HG03432 (cell line): ENCODE results near the gene ISCA2.
"Not testable (repeated sequence)": the region's sequence is repeated elsewhere in the genome, so short reads cannot be mapped to it uniquely, and the experiment has no call there.

Experiments used
- ATAC-seq: cut with Tn5 transposase; IDR thresholded peaks from one replicate; pipeline ENCODE4 v1.9.1; 2021; ENCODE audit warnings: mild to moderate bottlenecking, moderate library complexity; ENCODE audit not compliant: unreplicated experiment

Gene ISCA2, protein sequence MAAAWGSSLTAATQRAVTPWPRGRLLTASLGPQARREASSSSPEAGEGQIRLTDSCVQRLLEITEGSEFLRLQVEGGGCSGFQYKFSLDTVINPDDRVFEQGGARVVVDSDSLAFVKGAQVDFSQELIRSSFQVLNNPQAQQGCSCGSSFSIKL

DNA sequence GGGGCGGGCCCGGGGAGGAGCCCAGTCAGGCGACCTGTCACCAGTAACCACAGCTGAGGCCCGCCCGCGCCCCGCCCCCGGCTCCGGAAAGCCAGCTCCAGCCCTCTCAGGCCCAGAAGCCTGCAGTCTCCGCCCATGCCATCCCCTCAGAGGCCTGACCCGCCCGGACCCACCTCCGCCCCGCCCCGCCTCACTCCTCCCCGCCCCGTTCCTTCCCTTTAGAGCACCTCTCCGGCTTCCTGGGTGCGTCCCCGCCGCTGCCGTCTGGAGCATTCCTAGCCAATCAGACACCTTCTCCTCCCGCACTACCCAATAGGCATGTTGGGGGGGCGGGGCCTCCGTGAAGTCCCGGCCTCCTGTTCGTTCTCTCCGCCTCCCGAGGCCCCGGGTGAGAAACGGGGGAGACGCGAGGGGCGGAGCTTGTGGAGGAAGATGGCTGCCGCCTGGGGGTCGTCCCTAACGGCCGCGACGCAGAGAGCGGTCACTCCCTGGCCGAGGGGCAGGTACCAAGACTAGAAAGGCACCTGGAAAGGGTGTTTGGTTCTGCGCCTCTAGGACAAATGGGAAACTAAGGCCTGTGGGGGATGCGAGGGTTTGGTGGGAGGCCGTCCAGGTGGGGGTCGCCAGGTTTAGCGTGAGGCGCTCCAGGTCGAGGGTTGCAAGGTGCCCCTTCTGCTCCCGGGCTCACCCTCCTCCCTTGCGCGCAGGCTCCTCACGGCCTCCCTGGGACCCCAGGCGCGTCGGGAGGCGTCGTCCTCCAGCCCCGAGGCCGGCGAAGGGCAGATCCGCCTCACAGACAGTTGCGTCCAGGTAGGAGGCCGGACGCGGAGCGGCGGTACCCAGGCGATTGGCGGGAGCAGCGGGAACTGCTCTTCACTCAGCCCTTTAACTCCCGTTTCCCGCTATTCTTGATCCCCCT lies at the start of gene ISCA2:
ISCA2 (plus strand) TSS at position 423 of the 919 bp plus-strand sequence; CDS start at position 433, 10 bp downstream.
- ATAC-seq = peak; percentile 88

DNA sequence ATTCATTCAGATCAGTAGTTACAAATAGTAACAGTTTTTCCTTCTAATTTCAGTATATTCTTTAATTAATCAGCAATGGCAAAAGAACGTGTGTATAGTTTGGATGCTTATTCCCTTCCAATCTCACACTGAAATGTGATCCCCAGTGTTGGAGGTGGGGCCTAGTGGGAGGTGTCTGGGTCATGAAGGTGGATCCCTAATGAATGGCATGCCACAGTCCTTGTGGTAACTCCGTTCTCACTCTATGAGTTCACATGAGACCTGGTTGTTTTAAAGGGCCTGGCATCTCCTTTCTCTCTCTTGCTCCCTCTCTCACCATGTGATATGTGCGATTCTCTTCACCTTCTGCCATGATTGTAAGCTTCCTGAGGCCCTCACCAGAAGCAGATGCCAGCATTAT lies 48.7 kb upstream of the ISCA2 start:
- no peak for ATAC-seq

DNA sequence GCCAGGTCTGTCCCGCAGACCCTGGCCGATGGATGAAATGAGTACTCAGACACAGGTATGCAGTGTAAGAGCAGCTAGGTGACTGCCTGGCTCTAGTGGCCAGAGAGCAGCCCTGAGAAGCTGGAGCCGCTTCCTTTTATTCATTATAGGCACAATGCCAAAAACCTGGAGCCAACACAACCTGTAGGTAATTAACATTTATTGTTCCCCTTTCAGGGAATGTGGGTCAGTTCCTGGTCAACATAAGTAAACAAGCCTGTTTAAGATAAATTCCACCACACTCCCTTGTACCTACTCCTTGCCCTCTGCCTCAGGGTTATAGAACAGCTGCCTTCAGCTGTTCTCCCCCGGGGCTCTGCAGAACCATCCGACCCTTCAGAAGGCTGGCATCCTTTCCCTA lies 39.2 kb upstream of the ISCA2 start:
- ATAC-seq = not testable (repeated sequence)

DNA sequence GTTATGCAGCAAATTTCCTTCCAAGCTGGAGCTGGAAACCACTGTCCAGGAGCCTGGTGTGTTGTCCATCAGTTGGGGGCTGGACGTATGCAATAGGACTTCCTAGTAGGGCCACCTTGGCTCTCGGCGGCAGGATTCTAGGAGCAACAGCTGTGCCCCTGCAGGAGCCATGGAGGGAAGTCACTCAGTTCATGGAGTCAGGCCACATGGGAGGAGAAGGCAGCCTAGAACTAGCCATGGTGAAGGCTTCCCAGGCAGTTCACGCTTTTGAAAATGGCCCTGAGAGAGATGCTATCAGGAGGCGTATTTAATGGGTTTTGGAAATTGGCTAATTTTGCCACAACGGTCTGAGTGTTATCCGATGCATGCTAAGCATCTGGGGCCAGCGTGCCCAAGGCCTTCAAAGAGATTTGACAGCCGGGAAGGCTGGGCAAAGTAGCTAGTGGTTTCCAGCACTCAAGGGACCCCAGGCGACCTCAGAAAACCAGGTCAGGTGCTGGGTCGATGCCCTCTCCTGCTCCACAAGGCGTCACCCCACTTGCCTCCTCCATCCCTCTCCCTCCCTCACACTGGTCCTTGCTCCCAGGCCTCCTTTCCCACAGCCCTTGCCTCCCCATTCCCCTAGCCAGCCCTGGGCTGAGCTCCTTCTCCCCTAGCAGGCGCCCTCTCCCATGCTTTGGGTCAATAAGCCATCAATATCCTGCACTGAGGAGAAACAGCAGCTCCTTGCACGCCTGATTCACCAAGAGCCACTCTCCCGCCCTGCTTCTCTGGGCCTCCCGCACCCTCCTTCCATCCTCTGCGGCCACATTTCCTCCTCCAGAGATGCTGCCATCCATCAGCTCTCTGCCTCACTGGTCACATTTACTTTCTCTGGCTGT lies 36.6 kb upstream of the ISCA2 start:
- ATAC-seq = no peak

DNA sequence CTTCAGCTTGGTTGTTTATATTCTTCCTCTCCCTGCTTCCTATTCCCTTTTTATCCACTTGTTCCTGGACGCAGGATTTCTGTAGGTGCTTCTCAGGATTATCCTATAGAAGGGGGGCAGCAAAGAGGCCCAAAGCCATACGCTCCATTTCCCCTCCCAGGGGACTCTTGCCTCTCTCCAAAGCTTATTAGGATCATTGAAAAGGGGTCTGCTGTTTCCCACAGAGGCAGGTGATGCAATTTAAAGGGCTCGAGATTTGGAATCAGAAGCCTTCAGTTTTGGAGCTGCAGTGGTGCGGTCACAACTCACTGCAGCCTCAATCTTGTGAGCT lies 36.0 kb upstream of the ISCA2 start:
- no peak for ATAC-seq

DNA sequence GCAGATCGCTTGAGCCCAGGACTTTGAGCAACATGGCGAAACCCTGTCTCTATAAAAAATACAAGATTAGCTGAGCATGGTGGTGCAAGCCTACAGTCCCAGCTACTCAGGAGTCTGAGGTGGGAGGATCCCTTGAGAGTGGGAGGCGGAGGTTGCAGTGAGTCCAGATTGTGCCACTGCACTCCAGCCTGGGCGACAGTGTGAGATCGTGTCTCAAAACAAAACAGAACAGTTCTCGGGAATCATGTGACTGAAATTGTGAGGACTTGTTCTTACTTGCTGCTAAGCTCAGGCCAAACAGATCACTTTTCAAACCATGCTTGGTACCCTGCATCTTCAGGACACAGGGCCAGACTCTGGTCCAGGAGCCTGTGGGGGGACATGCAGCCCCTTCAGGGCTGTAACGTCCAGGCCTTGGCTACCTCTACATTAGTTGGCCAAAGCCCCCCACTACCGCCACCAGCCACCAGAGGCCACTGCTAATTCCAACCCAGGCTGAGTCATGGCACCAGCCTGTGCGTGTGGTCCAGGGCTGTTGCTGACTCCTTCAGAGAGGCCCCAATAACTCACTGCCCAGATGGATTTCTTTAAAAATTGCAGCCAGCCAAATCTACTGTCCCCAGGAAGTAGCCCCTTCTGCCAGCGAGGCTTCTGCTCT lies 34.1 kb upstream of the ISCA2 start:
- ATAC-seq = no peak

DNA sequence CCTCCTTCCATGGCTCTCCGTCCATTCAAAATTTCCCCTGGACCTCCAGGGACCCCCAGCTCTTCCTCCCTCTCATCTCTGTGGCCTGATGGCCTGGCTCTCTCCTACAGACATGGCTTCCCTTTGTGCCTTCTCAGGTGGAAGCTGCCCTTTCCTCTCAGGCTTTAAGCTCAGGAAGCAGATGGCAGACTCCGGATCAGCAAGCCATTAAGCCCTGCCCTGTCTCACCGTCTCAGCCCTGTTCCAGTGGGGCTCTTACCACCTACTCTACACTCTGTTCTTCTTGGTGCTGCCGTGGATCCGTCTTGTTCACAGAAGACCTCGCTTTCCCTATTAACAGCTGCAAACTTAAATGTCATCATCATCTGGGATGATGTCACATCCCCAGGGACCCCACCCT lies 33.6 kb upstream of the ISCA2 start:
- ATAC-seq = no peak

DNA sequence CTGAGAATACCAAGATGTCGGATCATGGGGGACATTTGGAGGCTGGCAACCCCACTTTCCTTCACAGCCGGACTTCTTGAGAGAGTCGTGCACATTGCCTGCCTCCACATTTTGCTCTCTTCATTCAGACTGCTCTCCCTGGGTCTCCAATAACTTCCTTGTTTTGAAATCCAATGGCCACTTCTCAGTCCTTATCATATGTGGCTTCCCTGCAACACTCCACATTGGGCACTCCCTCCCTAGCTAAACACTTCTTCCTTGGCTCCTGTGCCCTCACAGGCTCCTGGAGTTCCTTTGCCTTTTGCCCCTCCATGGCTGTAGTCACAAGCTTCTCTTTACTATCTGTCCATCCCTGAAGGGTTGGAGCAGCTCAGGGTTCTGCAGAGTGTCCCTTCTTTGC lies 30.6 kb upstream of the ISCA2 start:
- no peak for ATAC-seq

DNA sequence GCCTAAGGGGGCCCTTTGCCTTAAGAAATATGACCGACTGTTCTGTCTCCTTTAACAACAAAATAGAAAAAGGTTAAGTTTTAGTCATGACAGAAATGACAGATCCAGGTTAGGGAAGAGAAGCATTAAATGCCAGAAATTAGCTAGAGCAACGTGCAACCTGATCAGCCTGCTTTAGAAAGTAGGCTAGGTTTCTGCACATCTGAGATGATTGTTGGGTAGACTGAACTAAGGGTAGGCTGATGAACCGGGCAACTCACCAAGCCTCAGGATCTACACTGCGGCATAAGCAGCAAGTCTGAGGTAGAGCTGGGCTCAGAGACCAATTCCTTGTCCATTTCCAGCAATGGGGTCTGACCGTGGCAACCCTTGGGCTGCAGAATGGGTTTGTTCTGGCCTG lies 29.9 kb upstream of the ISCA2 start:
- no peak for ATAC-seq

DNA sequence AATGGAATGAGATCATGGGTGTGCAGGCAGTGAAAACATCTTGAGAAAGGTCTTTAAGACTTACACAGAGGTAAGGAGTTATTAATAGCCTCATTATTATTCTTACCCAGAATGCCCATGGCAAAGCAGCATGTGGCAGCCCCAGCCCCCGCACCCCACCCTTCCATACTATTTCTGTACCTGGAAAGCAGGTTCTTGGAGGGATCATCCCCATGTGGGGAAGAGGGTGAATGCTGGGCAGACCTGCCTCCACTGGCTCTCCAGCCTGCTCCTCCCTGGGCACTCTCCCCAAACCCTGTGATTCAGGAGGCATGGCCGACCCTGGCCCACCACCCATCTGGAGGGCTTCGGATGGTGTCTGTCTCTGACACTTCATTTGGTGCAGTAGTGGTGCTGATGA lies 28.8 kb upstream of the ISCA2 start:
- no peak for ATAC-seq

DNA sequence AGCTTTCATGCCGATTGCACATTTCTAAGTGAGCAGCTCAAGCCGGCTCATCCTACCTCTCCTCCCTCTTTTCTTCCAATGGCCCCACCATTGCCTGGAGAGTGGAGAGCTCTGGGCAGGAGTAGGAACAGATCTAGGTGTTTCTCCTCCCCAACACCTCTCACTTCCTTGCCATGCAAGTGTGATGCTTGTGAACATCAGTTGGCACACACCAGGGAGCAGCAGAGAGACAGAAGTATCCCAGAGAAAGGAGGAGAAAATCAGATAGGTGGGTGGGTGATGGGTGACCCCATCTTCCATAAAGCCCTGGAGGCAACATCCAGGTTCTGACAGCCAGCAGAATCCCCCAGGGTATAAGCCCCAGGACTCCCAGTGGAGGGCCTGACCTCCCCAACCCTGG lies 28.2 kb upstream of the ISCA2 start:
- ATAC-seq = no peak

DNA sequence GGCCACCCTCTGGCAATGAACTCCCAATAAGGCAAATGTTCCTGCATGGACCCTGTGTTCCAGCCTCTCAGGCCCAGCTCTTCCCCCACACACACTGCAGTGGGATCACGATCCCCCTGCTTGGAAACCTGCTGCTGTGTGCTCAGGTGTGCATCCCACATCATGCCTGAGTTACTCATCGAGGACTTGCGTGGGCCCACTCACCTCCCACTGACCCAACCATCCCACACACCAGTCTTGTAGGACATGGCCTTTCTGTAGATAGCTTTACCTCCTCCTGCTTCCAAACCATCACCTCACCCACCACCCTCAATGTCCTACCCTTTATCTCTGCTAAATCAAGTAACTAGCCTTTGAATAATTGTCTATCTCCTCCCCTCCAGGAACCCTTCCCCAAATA lies 25.1 kb upstream of the ISCA2 start:
- ATAC-seq = no peak

DNA sequence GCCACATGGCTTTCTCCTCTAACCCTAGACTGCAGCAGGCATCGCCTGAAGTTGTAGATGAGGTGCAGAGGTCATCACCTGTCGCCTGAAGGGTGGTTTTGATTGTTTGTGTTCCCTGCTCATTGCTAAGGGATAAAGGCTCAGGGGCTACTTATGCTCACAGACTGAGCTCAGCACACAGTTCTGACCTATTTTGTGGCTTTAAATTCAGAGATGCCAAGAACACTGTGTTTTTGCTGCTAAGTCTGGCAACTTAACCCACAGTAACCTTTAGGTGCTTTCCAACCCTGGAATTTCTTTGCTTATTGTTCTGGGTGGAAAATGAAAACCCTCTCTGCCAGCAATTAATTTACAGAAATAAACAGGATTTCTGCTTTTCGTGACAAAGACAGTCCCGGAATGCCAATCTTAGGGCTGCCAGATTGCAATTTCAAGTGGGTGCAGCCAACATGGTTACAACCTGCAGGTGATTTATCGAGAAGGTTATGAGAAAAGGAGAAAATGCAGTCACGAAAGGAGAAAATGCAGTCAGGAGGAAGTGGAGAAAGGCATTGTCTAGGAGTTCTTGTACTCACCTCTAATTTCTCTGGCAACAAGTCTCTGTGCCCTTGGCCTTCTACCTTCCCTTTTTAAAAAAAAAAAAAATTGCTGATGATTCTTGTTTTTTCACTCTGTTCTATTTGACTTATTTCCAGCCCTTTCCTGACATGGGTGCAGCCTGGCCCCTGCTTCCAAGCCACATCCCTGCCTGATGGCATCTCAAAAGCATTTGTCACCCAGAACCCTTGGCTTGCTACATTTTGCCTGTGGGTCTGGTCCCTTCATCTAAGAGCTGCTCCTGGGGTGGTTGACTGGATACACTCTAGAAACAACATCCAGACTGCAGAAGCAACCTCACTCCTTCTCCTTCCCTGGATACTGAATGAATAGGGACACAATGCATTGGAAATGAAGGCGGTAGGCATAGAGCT lies 23.7 kb upstream of the ISCA2 start:
- ATAC-seq = no peak

DNA sequence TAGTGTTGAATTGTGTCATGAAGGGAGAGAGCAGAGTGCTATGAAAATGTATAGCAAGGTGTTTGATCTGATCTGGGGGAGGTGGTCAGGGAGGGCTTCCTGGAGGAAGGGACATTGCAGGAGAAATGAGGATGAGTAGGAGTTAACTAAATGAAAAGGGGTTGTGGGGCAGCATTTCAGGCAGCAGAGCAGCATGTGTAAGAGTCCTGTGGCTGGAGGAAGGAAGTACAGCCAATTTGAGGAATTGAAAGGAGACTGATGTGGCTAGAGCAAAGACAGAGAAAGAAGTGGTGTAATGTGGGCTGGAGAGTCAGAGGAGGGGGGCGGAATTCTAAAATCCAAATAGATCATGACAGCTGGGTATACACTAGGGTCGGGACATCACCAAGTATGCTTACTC lies 21.0 kb upstream of the ISCA2 start:
- no peak for ATAC-seq

DNA sequence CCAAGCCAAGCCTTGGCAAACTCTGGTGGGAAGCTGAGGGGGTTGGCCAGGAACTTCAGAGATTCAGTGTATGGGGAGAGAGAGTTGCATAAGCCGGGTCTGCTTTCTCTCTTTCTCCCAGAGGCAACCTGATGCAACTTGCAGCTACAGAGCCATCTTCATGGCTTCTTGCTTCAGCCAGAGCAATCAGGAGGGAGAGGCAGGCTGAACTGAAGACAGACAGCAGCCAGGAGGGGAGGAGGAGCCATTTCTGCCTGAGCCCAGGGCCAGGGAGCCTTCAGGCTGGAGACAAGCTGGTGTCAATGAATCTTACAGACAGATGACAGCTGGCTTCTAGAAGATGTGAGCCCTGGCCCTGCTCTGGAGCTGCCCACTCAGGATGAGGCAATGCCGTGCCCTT lies 19.2 kb upstream of the ISCA2 start:
- no peak for ATAC-seq

DNA sequence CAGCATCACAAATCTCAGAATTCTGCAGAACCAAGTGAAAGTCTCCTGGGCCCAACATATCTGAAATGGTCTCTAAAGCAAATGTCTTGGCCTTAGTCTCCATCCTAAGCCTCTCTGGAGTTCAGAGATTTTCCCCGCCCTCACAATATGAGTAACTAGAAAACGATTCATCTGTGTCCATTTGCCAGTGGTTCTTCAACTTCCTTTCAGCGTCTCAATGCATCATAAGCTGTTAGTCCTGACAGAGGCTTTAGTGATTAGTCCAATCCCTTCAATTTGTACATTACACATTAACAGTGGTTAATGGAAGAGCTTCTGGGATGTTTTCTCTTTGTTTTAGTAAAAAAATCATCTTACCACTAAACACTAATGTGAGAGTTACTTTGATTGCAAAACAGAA lies 17.9 kb upstream of the ISCA2 start:
- no peak for ATAC-seq

DNA sequence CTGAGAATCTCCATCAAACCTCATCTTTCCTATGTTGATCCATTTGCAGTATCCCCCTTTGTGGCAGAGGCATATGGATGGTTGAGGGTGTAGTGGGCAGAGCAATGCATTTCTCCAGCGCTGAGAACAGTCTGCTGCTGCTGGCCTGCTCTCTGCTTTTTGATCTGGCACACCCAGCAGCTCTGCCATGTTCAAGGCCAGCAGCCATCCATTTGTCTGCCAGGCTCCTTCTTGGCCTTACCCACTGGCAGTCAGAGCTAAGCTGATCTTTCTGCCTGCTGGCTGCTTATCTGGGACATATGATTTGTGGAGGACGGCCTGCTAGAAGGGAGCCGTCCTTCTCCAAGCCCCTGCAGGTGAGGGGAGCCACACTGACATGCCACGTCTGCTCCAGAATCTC lies 17.5 kb upstream of the ISCA2 start:
- ATAC-seq = no peak

DNA sequence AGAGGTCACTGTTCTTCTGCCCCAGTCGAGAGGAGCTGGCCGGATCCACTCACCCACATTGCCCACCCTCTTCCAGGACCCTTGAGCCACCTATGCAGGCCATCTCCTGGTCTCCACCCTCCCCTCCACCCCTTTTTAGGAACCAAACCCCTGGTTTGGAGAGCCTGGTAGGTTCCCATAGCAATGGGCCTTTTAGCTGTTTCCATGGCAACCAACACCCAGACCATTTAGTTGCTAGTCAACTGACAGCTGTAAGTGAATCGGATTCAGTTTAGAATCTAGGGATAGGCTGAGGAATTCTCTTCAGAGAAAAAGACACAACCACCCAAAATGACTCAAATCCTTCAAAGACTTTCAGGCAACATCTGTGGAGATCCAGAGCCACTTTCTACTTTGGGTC lies 17.0 kb upstream of the ISCA2 start:
- no peak for ATAC-seq

DNA sequence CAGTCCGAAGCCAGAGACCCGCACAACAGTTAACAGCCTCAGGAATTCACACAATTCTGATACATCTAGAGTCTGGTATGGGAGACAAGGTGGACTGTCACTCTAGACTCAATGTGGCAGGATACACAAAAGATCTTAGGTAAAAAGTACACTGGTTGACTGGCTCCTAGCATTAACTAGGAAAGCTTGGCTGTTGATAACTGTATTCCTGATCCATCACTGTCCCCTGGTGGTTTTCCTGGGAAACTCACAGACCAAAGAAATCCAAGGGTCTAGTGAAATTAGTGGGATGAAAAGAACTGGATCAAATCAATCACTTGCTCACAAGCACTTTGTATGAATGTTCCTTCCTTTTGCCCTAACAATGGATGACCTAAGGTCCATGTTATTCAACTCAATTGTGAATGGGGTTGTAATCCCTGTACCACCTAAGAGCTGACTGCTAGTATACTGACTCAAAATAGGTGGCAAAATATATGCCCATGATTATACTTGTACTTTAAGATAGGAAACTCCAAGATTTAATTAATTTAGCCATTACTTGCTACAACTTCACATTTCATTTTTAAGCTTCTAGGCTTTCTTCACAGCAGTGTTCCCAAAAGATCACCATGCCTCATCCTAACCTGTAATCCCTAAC lies 14.4 kb upstream of the ISCA2 start:
- ATAC-seq = no peak

DNA sequence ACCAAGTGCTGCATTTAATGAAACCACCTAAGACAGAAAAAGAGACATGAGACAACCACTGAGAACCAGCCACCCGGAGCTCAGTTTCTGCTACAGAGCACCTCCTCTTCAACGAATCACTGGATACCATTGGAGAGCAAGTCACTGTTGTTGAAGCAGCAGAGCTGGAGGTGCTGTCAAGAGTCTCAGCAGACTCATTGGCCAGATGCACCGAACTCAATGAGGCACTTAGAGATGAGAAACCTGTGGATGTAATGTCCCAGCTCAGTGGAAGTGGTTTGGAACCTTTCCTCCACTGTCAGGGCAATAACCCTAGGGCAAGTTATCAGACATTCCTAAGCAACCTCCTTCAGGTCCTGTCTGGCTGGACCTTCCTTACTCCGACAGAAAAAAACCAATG lies 13.5 kb upstream of the ISCA2 start:
- no peak for ATAC-seq
